Activated naive CD4-positive, alpha-beta T cell treated with anti-CD3 and anti-CD28 coated beads, Interleukin-2, amount 10 ng/mL, durations not matched to agents 7 days and 5 days (primary cell): ENCODE measurements around the gene MRPL49.
A peak's percentile ranks its signal among the peaks of the same experiment; 100 is the strongest.
"Not testable (repeated sequence)": the region's sequence is repeated elsewhere in the genome, so short reads cannot be mapped to it uniquely, and the experiment has no call there.

Source experiments
- CTCF ChIA-PET: fragments of 350-600 bp; sonication (Branson Sonifier 250); formaldehyde crosslinking; loops from one replicate; lab custom pipeline; 2021; ENCODE audit warnings: antibody characterized with exemption; lab: Charles Lee
- DNase-seq: peaks from one replicate; pipeline ENCODE4 v3.0.0-alpha.2; 2020
- H3K27ac Mint-ChIP-seq: one replicate; pipeline ENCODE4 v1.8.0; 2021; ENCODE audit warnings: mild to moderate bottlenecking, moderate library complexity, mixed read lengths
- H3K27me3 Mint-ChIP-seq: one replicate; pipeline ENCODE4 v1.8.0; 2021; ENCODE audit warnings: mild to moderate bottlenecking, mixed read lengths
- H3K36me3 Mint-ChIP-seq: one replicate; pipeline ENCODE4 v1.8.0; 2021; ENCODE audit warnings: mixed read lengths
- H3K4me1 Mint-ChIP-seq: one replicate; pipeline ENCODE4 v1.8.0; 2021; ENCODE audit warnings: mixed read lengths
- H3K4me3 Mint-ChIP-seq: one replicate; pipeline ENCODE4 v1.8.0; 2021; ENCODE audit warnings: mild to moderate bottlenecking, moderate library complexity, mixed read lengths
- H3K9me3 Mint-ChIP-seq: one replicate; pipeline ENCODE4 v1.8.0; 2021; ENCODE audit warnings: mixed read lengths

Gene MRPL49

DNA sequence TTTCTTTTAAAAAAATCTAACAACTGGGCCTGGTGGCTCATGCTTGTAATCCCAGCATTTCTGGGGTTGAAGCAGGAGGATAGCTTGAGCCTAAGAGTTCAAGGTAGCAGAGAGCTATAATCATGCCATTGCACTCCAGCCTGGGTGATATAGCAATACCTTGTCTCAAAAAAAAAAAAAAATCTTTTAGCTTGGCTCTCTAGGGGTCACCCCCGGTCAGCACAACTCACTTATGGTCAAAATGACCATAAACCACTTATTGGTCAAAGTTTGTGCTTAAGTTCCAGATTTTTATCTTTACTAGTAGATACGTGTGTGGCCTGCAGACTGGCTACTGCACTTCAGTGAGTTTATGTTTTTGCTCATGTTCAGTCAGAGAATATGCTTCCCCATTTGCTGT, 41.6 kb downstream of the MRPL49 start:
- H3K9me3 Mint-ChIP-seq: no peaks in the 10 kb centered on the region
- CTCF ChIA-PET: no interaction called here
- H3K4me1 Mint-ChIP-seq: peaks cover 3% of the 10 kb centered on the region
- H3K27me3 Mint-ChIP-seq: peaks cover 21% of the 10 kb centered on the region
- H3K27ac Mint-ChIP-seq: no peak overlapping the region
- no peak for DNase-seq
- H3K36me3 Mint-ChIP-seq: no peaks in the 10 kb centered on the region
- no peak overlapping the region for H3K4me3 Mint-ChIP-seq

DNA sequence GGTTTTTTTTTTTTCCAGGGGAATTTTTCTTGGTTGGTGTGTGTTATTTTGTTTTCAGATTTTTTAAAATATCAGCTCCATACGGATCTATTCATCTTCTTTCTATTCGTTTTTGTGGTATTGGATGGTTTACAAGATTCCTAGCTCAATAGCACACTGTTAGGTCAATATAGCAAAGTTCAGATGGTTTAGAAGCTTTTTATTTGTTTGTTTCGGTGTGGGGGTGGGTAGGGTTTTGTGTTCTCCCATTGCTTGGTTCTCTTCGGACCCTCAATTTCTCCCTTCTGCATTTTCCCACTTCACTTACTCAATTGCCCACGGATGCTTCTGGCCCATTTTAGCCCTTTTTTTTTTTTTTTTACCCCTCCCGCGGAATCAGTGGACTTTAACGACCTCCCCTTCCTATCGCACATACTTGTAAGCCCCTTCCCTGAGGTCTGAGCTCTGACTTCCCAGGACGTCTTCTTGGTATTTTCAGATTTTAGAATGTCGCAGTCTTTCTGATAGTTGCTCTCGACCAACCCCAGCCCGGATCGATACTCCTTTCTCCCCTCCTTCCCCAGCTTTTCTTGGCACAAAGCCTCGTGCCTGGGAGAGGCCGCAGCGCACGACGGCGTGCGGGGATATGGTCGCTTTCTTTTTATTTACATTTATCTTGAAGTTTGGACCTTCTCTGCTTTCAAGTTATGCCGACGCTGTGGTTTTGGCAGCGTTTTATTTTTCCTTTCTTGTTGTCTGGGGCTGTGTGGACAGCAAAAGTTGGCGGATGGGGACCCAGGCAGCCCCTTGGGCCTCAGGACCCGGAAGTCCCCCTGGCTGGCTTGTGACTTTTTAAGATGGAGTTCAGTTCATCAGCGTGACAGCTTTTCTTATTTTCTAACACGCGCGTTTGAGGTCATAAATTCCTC, 43.5 kb downstream of the MRPL49 start:
- DNase-seq: no peak
- CTCF ChIA-PET: interaction anchor here (0.7 kb wide), 1 partner anchor 150 kb away, joined by 3 read pairs; no protein-coding TSS in a partner anchor
- Mint-ChIP-seq H3K36me3 (no peaks in the 10 kb centered on the region), H3K27ac (no peak overlapping the region), H3K4me3 (no peak overlapping the region), H3K27me3 (peaks cover 11% of the 10 kb centered on the region), H3K4me1 (peaks cover 14% of the 10 kb centered on the region), H3K9me3 (no peaks in the 10 kb centered on the region)

DNA sequence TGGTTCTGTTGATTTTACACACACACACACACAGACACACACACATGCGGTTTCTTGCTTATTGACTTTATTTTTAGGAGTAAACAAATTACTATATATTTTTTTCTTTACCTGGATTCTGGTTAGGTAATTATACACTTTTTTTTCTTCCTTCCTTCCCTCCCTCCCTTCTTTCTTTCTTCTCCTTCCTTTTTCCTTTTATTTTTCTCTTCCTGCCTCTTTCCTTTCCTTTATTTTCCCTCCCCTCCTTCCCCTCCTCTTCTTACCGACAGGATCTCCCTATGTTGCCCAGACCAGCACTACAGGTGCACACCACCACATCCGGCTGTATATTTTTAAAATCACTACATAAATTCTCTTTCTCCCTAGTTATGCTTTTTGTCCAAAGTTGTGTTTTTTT, 44.8 kb downstream of the MRPL49 start:
- no peak overlapping the region for H3K4me3 Mint-ChIP-seq
- H3K4me1 Mint-ChIP-seq: peaks cover 14% of the 10 kb centered on the region
- peak overlapping the region; percentile 34 for H3K27ac Mint-ChIP-seq
- no peaks in the 10 kb centered on the region for H3K9me3 Mint-ChIP-seq
- DNase-seq: no peak
- H3K36me3 Mint-ChIP-seq: no peaks in the 10 kb centered on the region
- CTCF ChIA-PET: no interaction called here
- peaks cover 17% of the 10 kb centered on the region for H3K27me3 Mint-ChIP-seq

DNA sequence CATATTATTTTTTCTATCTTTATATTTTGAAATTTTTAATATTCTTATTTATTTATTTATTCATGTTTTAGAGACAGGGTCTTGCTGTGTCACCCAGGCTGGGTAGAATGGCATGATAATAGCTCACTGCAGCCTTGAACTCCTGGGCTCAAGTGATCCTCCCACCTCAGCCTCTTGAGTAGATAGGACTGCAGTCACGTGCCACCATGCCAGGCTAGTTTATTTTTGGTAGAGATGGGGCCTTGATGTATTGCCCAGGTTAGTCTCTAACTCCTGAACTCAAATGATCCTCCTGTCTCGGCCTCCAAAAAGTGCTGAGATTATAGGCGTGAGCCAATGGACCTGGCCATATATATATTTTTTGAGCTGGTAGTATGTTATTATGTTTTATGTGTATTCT, 45.5 kb downstream of the MRPL49 start:
- H3K4me3 Mint-ChIP-seq: no peak overlapping the region
- H3K4me1 Mint-ChIP-seq: peaks cover 14% of the 10 kb centered on the region
- H3K9me3 Mint-ChIP-seq: no peaks in the 10 kb centered on the region
- no peaks in the 10 kb centered on the region for H3K36me3 Mint-ChIP-seq
- H3K27me3 Mint-ChIP-seq: peaks cover 21% of the 10 kb centered on the region
- CTCF ChIA-PET: interaction anchor here (1.3 kb wide), 1 partner anchor 14 kb away, joined by 3 read pairs; the partner anchor contains the start of gene CAPN1
- H3K27ac Mint-ChIP-seq: no peak overlapping the region
- DNase-seq: no peak

DNA sequence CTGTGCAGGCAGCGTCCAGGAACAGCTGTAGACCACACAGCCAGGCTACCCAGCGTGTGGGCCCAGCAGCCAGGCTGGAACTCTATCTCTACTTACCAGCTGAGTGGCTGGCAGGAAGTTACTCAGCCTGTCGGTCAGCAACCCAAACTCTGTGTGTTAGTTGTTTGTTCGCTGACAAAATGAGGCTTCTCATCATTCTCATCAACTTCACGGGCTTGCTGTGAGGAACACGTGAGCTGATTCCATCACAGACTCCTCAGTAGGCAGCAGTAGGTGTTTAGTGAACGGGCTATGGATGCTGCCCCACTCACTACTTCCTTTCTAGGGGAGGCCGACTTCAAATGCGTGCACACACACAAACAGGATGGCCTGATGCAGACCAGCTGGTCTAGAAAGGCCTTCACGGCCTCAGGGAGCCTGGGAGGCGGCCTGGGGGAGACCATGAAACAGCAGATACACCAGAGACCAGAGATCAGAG, 47.1 kb downstream of the MRPL49 start:
- H3K4me1 Mint-ChIP-seq: peaks cover 14% of the 10 kb centered on the region
- peak overlapping the region; percentile 35 for H3K27ac Mint-ChIP-seq
- H3K9me3 Mint-ChIP-seq: no peaks in the 10 kb centered on the region
- peaks cover 24% of the 10 kb centered on the region for H3K27me3 Mint-ChIP-seq
- no peak for DNase-seq
- H3K4me3 Mint-ChIP-seq: no peak overlapping the region
- CTCF ChIA-PET: interaction anchor here (1.0 kb wide), 1 partner anchor 22 kb away, joined by 3 read pairs; no protein-coding TSS in a partner anchor
- no peaks in the 10 kb centered on the region for H3K36me3 Mint-ChIP-seq

DNA sequence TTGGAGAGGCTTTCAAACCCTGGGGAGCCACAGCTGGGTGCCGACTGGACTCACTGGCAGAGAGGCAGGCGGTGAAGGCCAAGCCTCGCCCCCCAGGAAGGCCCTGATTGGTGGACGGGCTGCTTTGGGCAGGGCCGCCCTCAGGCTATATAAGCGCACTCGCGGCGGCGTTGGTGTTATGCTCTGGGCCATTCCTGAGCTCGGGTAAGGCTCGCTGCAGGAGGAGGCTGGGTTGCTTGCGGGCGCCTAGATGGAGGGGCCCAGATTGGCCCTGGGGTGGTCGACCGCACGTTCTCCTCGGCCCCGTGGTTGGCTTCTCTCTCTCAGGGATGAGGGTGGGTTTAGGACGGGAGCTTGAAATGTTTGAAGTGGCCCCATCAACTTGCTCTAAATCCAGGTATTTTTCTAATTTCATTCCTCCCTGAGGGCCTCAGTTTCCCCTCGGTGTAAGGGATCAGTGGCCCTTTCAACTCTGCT, 48.0 kb downstream of the MRPL49 start, which contains the start of gene SPDYC:
TSS of gene SPDYC (plus strand) at position 176 of the 477 bp plus-strand sequence. CDS start 1,125 bp downstream, outside the sequence.
- H3K4me1 Mint-ChIP-seq: peaks cover 14% of the 10 kb centered on the region
- H3K27ac Mint-ChIP-seq: peak within 1 kb of the TSS; percentile 35
- no peaks in the 10 kb centered on the region for H3K9me3 Mint-ChIP-seq
- H3K4me3 Mint-ChIP-seq: no peak within 1 kb of the TSS
- DNase-seq: no peak
- CTCF ChIA-PET: interaction anchor here (1.0 kb wide), 1 partner anchor 10 kb away, joined by 3 read pairs; no protein-coding TSS in a partner anchor
- H3K36me3 Mint-ChIP-seq: no peaks in the 10 kb centered on the region
- H3K27me3 Mint-ChIP-seq: peaks cover 20% of the 10 kb centered on the region

DNA sequence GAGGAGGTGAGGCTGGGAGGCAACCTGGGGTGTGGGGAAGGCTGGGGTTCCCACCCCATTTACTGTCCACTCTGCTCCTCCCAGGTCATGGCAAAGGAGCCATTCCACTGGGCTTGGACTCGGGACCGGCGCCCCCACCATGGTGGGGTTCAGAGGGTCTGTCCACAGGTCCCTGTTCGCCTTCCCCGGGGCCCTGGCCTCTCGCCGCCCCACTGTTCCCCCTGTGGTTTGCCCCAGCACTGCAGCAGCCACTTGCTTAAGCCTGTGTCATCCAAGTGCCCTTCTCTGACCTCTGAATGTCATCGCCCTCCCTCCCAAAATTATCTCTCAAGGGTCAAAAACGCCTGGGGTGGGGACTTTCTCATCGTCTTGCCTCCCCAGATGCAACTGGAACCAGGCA, 50.5 kb downstream of the MRPL49 start:
- DNase-seq: no peak
- CTCF ChIA-PET: no interaction called here

DNA sequence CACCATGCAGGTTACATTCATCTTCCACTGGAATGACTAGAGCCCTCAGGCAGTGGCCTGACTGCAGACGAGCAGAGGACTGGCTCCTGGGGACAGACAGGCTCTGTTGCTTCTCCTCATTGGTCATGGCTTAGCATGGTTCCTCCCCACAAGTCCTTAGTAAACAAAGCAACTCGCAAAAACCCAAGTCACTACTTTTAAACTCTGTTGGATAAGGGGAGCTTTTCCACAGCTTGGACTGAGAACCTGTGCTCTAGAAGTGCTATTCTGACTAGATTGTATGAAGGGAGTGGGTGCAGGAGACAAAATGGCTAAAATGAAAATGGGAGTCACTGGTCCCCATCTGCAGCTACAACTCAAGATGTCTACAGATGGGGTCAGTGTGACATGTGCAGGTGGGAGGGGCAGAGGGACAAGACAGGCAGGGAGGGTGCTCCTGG, 52.5 kb downstream of the MRPL49 start:
- H3K4me1 Mint-ChIP-seq, DNase-seq, H3K36me3 Mint-ChIP-seq, H3K9me3 Mint-ChIP-seq, H3K4me3 Mint-ChIP-seq, CTCF ChIA-PET, H3K27ac Mint-ChIP-seq: not testable (repeated sequence)
- H3K27me3 Mint-ChIP-seq: peaks cover 17% of the 10 kb centered on the region

More for the DNA sequence above, 50.5 kb downstream of the MRPL49 start:
- H3K27ac Mint-ChIP-seq: no peak overlapping the region
- H3K9me3 Mint-ChIP-seq: no peaks in the 10 kb centered on the region
- H3K27me3 Mint-ChIP-seq: peaks cover 13% of the 10 kb centered on the region
- peaks cover 14% of the 10 kb centered on the region for H3K4me1 Mint-ChIP-seq
- H3K4me3 Mint-ChIP-seq: no peak overlapping the region
- no peaks in the 10 kb centered on the region for H3K36me3 Mint-ChIP-seq
